ENCODE data around the gene BTAF1. TPM values are rescaled to one million over a fixed set of nuclear protein-coding genes. Genes with fewer than 3 reads are reported as not detected.
"Not testable (repeated sequence)": the region's sequence is repeated elsewhere in the genome, so short reads cannot be mapped to it uniquely, and the experiment has no call there.

The BTAF1 gene
- polyA plus RNA-seq, 2 donors, result 12.9 to 13.2 TPM

- H3K27ac ChIP-seq (ENCODE audit: low read depth in 2 of 2, low read length in 1 of 2), result no peak overlapping the region
- 74 to 78% methylated on average over 2 of the region's 2 CpGs for WGBS, 2 donors
- H3K4me1 ChIP-seq (ENCODE audit: control insufficient read depth in 2 of 2, insufficient read depth in 2 of 2, low read length in 1 of 2), result no peaks in the 10 kb centered on the region
- H3K9me3 ChIP-seq (ENCODE audit: control insufficient read depth in 2 of 2, insufficient read depth in 1 of 2, low read depth in 1 of 2, low read length in 1 of 2), result no peaks in the 10 kb centered on the region
- no peaks in the 10 kb centered on the region for H3K27me3 ChIP-seq (ENCODE audit: control insufficient read depth in 1 of 2, insufficient read depth in 2 of 2, low read length in 2 of 2)
- H3K4me3 ChIP-seq (ENCODE audit: low read depth in 1 of 2, low read length in 2 of 2), result no peak overlapping the region
- peaks cover 0 to 7% of the 10 kb centered on the region in 2 donors for H3K36me3 ChIP-seq (ENCODE audit: control insufficient read depth in 2 of 2, insufficient read depth in 2 of 2, low read length in 1 of 2)
These were observed 79.7 kb downstream of the BTAF1 start for GRCh38 chr10:92003258-92003657.

GRCh38 chr10:92005978-92006377 lies 82.4 kb downstream of the BTAF1 start:
- Histone ChIP-seq H3K4me1 (ENCODE audit: control insufficient read depth in 2 of 2, insufficient read depth in 2 of 2, low read length in 1 of 2) (no peaks in the 10 kb centered on the region), H3K27ac (ENCODE audit: low read depth in 2 of 2, low read length in 1 of 2) (no peak overlapping the region), H3K9me3 (ENCODE audit: control insufficient read depth in 2 of 2, insufficient read depth in 1 of 2, low read depth in 1 of 2, low read length in 1 of 2) (no peaks in the 10 kb centered on the region), H3K27me3 (ENCODE audit: control insufficient read depth in 1 of 2, insufficient read depth in 2 of 2, low read length in 2 of 2) (no peaks in the 10 kb centered on the region), H3K36me3 (ENCODE audit: control insufficient read depth in 2 of 2, insufficient read depth in 2 of 2, low read length in 1 of 2) (peaks cover 0 to 7% of the 10 kb centered on the region in 2 donors), H3K4me3 (ENCODE audit: low read depth in 1 of 2, low read length in 2 of 2) (no peak overlapping the region)
- 89 to 97% methylated on average over 1 of the region's 1 CpG for WGBS, 2 donors

DNA sequence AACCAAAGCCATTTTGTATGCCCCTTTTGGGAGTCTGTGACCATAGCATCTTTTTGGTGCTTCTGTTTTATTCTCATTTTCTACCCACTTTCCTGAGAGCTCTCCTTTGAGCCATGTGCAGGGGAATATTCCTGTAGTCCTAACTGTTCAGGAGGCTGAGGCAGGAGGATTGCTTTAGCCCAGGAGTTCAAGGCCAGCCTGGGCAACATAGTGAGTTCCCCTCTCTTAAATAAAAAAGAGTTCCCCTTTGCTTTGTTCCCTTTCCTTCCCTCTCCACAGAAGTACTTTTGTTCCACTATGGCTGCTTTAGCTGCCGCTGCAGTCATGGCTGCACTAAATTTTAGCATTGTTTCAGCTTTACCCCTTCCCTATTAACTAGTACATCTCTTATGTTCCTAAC lies 85.9 kb downstream of the BTAF1 start:
- Histone ChIP-seq H3K4me3 (ENCODE audit: low read depth in 1 of 2, low read length in 2 of 2) (no peak overlapping the region), H3K36me3 (ENCODE audit: control insufficient read depth in 2 of 2, insufficient read depth in 2 of 2, low read length in 1 of 2) (peaks cover 3 to 4% of the 10 kb centered on the region in 2 donors)

DNA sequence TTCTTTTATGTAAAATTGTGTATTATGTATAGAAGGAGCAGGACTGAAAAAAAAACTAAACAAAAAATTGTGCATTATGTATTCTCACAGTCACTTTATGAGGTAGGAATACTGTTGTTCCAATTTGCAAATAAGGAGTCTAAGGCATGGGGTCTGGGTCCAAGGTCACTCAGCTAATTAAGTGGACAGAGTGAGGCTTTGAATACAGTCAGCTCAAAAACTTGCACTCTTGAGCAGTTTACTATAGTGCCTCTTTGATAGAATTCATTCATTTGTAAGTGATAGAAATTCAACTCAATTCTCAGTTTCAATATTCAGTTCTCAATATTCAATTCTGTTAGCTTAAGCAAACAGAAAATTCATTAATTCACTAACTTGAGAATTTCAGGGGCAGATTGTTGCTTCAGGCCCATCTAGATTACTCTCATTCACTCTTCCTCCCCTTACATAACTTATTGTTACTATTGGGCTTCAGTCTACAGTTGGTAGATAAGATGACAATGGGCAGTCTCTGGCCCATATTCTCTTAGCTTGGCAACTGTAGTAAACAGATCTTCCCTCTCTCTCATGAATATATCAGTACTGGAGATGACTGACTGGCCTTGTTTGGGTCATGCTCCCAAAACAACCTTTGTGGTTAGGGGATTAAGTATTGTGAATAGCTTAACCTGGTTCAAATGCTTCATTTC lies 86.6 kb downstream of the BTAF1 start:
- no peak overlapping the region for H3K27ac ChIP-seq (ENCODE audit: low read depth in 2 of 2, low read length in 1 of 2)

More for the DNA sequence above, 85.9 kb downstream of the BTAF1 start:
- Histone ChIP-seq H3K4me1 (ENCODE audit: control insufficient read depth in 2 of 2, insufficient read depth in 2 of 2, low read length in 1 of 2) (no peaks in the 10 kb centered on the region), H3K9me3 (ENCODE audit: control insufficient read depth in 2 of 2, insufficient read depth in 1 of 2, low read depth in 1 of 2, low read length in 1 of 2) (no peaks in the 10 kb centered on the region), H3K27me3 (ENCODE audit: control insufficient read depth in 1 of 2, insufficient read depth in 2 of 2, low read length in 2 of 2) (no peaks in the 10 kb centered on the region), H3K27ac (ENCODE audit: low read depth in 2 of 2, low read length in 1 of 2) (no peak overlapping the region)
- WGBS, 2 donors, result 95 to 100% methylated on average over 1 of the region's 1 CpG

GRCh38 chr10:92011560-92012214 lies 88.1 kb downstream of the BTAF1 start:
- Histone ChIP-seq H3K27me3 (ENCODE audit: control insufficient read depth in 1 of 2, insufficient read depth in 2 of 2, low read length in 2 of 2) (no peaks in the 10 kb centered on the region), H3K4me1 (ENCODE audit: control insufficient read depth in 2 of 2, insufficient read depth in 2 of 2, low read length in 1 of 2) (no peaks in the 10 kb centered on the region), H3K27ac (ENCODE audit: low read depth in 2 of 2, low read length in 1 of 2) (no peak overlapping the region), H3K4me3 (ENCODE audit: low read depth in 1 of 2, low read length in 2 of 2) (no peak overlapping the region), H3K9me3 (ENCODE audit: control insufficient read depth in 2 of 2, insufficient read depth in 1 of 2, low read depth in 1 of 2, low read length in 1 of 2) (no peaks in the 10 kb centered on the region), H3K36me3 (ENCODE audit: control insufficient read depth in 2 of 2, insufficient read depth in 2 of 2, low read length in 1 of 2) (peaks cover 3 to 4% of the 10 kb centered on the region in 2 donors)
- WGBS, 2 donors, result 76 to 78% methylated on average over 2 of the region's 2 CpGs

More for the DNA sequence above, 86.6 kb downstream of the BTAF1 start:
- Histone ChIP-seq H3K4me1 (ENCODE audit: control insufficient read depth in 2 of 2, insufficient read depth in 2 of 2, low read length in 1 of 2) (no peaks in the 10 kb centered on the region), H3K9me3 (ENCODE audit: control insufficient read depth in 2 of 2, insufficient read depth in 1 of 2, low read depth in 1 of 2, low read length in 1 of 2) (no peaks in the 10 kb centered on the region), H3K27me3 (ENCODE audit: control insufficient read depth in 1 of 2, insufficient read depth in 2 of 2, low read length in 2 of 2) (no peaks in the 10 kb centered on the region), H3K36me3 (ENCODE audit: control insufficient read depth in 2 of 2, insufficient read depth in 2 of 2, low read length in 1 of 2) (peaks cover 3 to 4% of the 10 kb centered on the region in 2 donors), H3K4me3 (ENCODE audit: low read depth in 1 of 2, low read length in 2 of 2) (no peak overlapping the region)

GRCh38 chr10:92014620-92015019 lies 91.0 kb downstream of the BTAF1 start:
- no peaks in the 10 kb centered on the region for H3K4me1 ChIP-seq (ENCODE audit: control insufficient read depth in 2 of 2, insufficient read depth in 2 of 2, low read length in 1 of 2)
- no peak overlapping the region for H3K4me3 ChIP-seq (ENCODE audit: low read depth in 1 of 2, low read length in 2 of 2)
- 72 to 76% methylated on average over 1 of the region's 1 CpG for WGBS, 2 donors
- no peak overlapping the region for H3K27ac ChIP-seq (ENCODE audit: low read depth in 2 of 2, low read length in 1 of 2)
- no peaks in the 10 kb centered on the region for H3K9me3 ChIP-seq (ENCODE audit: control insufficient read depth in 2 of 2, insufficient read depth in 1 of 2, low read depth in 1 of 2, low read length in 1 of 2)
- peaks cover 0 to 3% of the 10 kb centered on the region in 2 donors for H3K36me3 ChIP-seq (ENCODE audit: control insufficient read depth in 2 of 2, insufficient read depth in 2 of 2, low read length in 1 of 2)
- no peaks in the 10 kb centered on the region for H3K27me3 ChIP-seq (ENCODE audit: control insufficient read depth in 1 of 2, insufficient read depth in 2 of 2, low read length in 2 of 2)

GRCh38 chr10:92024700-92025099 lies 101.1 kb downstream of the BTAF1 start:
- WGBS, 2 donors, result 93% methylated on average over 4 of the region's 4 CpGs
- Histone ChIP-seq H3K4me1 (ENCODE audit: control insufficient read depth in 2 of 2, insufficient read depth in 2 of 2, low read length in 1 of 2) (no peaks in the 10 kb centered on the region), H3K9me3 (ENCODE audit: control insufficient read depth in 2 of 2, insufficient read depth in 1 of 2, low read depth in 1 of 2, low read length in 1 of 2) (no peaks in the 10 kb centered on the region), H3K4me3 (ENCODE audit: low read depth in 1 of 2, low read length in 2 of 2) (no peak overlapping the region), H3K36me3 (ENCODE audit: control insufficient read depth in 2 of 2, insufficient read depth in 2 of 2, low read length in 1 of 2) (peaks cover 2 to 4% of the 10 kb centered on the region in 2 donors), H3K27ac (ENCODE audit: low read depth in 2 of 2, low read length in 1 of 2) (no peak overlapping the region), H3K27me3 (ENCODE audit: control insufficient read depth in 1 of 2, insufficient read depth in 2 of 2, low read length in 2 of 2) (no peaks in the 10 kb centered on the region)

DNA sequence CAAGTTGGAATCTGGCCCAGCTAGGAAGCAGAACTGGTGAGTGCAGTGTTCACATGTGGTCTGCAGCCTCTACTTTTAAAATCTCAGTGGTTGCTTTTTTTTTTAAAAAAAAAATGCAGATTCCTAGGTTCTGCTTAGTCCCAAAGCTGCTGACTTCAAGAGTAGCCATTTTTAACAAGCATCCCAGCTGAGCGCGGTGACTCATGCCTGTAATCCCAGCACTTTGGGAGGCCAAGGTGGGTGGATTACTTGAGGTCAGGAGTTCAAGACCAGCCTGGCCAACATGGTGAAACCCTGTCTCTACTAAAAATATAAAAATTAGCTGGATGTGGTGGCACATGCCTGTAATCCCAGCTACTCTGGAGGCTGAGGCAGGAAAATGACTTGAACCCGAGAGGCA lies 101.8 kb downstream of the BTAF1 start:
- not testable (repeated sequence) for H3K27ac ChIP-seq (ENCODE audit: low read depth in 2 of 2, low read length in 1 of 2); H3K9me3 ChIP-seq (ENCODE audit: control insufficient read depth in 2 of 2, insufficient read depth in 1 of 2, low read depth in 1 of 2, low read length in 1 of 2); H3K4me3 ChIP-seq (ENCODE audit: low read depth in 1 of 2, low read length in 2 of 2); H3K4me1 ChIP-seq (ENCODE audit: control insufficient read depth in 2 of 2, insufficient read depth in 2 of 2, low read length in 1 of 2); H3K27me3 ChIP-seq (ENCODE audit: control insufficient read depth in 1 of 2, insufficient read depth in 2 of 2, low read length in 2 of 2); H3K36me3 ChIP-seq (ENCODE audit: control insufficient read depth in 2 of 2, insufficient read depth in 2 of 2, low read length in 1 of 2)
- WGBS, 2 donors, result 88 to 93% methylated on average over 3 of the region's 3 CpGs

DNA sequence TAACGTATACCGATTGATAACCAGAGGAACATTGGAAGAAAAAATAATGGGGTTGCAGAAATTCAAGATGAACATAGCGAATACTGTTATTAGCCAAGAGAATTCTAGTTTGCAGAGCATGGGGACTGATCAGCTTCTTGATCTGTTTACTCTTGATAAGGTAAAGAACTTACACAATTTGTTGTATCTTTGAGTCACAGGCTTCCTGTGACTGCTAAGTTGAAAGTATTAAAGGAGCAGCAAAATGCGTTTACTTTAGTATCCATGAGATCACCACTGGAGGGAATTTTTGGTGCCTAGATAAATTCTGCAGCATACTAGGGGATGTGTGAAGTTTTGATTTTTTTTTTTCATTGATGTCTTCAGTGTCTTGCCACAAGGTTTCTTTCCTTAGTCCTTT lies 103.6 kb downstream of the BTAF1 start:
- H3K36me3 ChIP-seq (ENCODE audit: control insufficient read depth in 2 of 2, insufficient read depth in 2 of 2, low read length in 1 of 2), result peaks cover 2 to 4% of the 10 kb centered on the region in 2 donors

GRCh38 chr10:92031580-92031979 lies 108.0 kb downstream of the BTAF1 start:
- Histone ChIP-seq H3K36me3 (ENCODE audit: control insufficient read depth in 2 of 2, insufficient read depth in 2 of 2, low read length in 1 of 2) (peaks cover 0 to 3% of the 10 kb centered on the region in 2 donors), H3K27me3 (ENCODE audit: control insufficient read depth in 1 of 2, insufficient read depth in 2 of 2, low read length in 2 of 2) (no peaks in the 10 kb centered on the region)
- WGBS, 2 donors, result 79 to 88% methylated on average over 3 of the region's 3 CpGs

More for the DNA sequence above, 103.6 kb downstream of the BTAF1 start:
- Histone ChIP-seq H3K9me3 (ENCODE audit: control insufficient read depth in 2 of 2, insufficient read depth in 1 of 2, low read depth in 1 of 2, low read length in 1 of 2) (no peaks in the 10 kb centered on the region), H3K27me3 (ENCODE audit: control insufficient read depth in 1 of 2, insufficient read depth in 2 of 2, low read length in 2 of 2) (no peaks in the 10 kb centered on the region), H3K27ac (ENCODE audit: low read depth in 2 of 2, low read length in 1 of 2) (no peak overlapping the region), H3K4me3 (ENCODE audit: low read depth in 1 of 2, low read length in 2 of 2) (no peak overlapping the region), H3K4me1 (ENCODE audit: control insufficient read depth in 2 of 2, insufficient read depth in 2 of 2, low read length in 1 of 2) (no peaks in the 10 kb centered on the region)
- 82 to 91% methylated on average over 4 of the region's 4 CpGs for WGBS, 2 donors

More at GRCh38 chr10:92031580-92031979, 108.0 kb downstream of the BTAF1 start:
- Histone ChIP-seq H3K9me3 (ENCODE audit: control insufficient read depth in 2 of 2, insufficient read depth in 1 of 2, low read depth in 1 of 2, low read length in 1 of 2) (no peaks in the 10 kb centered on the region), H3K27ac (ENCODE audit: low read depth in 2 of 2, low read length in 1 of 2) (no peak overlapping the region), H3K4me1 (ENCODE audit: control insufficient read depth in 2 of 2, insufficient read depth in 2 of 2, low read length in 1 of 2) (no peaks in the 10 kb centered on the region), H3K4me3 (ENCODE audit: low read depth in 1 of 2, low read length in 2 of 2) (no peak overlapping the region)

All from esophagus (tissue), 2 donors.